IMR-90 (cell line): ENCODE measurements around the gene URM1. TPM values are rescaled to one million over a fixed set of nuclear protein-coding genes. Genes with fewer than 3 reads are reported as not detected.

ENCODE experiments used
- ATAC-seq: fragments of 200-7000 bp; cut with Tn5 transposase; 2 replicates; pipeline ENCODE4 v1.9.1; 2020; ENCODE audit warnings: low read depth, mild to moderate bottlenecking, moderate library complexity
- BruUV-seq: library from RNA; stranded (reverse); fragments of 400-500 nt; replicated peaks from 2 replicates; lab custom pipeline; 2021; lab: Mats Ljungman, UMichigan
- CTCF ChIA-PET: fragments of 300-600 bp; formaldehyde crosslinking; extraction: SDS; loops from one replicate; lab custom pipeline; 2021; ENCODE audit warnings: antibody characterized with exemption; lab: Yijun Ruan, JAX
- POLR2A ChIA-PET: fragments of 300-600 bp; sonication (Branson Sonifier 250); formaldehyde crosslinking; loops from one replicate; lab custom pipeline; 2022; ENCODE audit warnings: antibody characterized with exemption; ENCODE audit not compliant: unreplicated experiment; lab: Charles Lee
- DNase-seq: peaks from one replicate; pipeline ENCODE4 v3.0.0; 2013
- H2AFZ ChIP-seq: replicated peaks from 2 replicates; pipeline ENCODE3; 2013; ENCODE audit warnings: low read length, mild to moderate bottlenecking; ENCODE audit not compliant: poor library complexity
- H2AK5ac ChIP-seq: 2 replicates; pipeline ENCODE4 v1.6.1; 2013; ENCODE audit warnings: low read depth, low read length, inconsistent platforms
- H2AK9ac ChIP-seq: replicated peaks from 2 replicates; pipeline ENCODE3; 2013; ENCODE audit warnings: mild to moderate bottlenecking, low read depth, low read length, moderate library complexity; ENCODE audit not compliant: poor library complexity
- H2BK120ac ChIP-seq: 2 replicates; pipeline ENCODE4 v1.6.1; 2013; ENCODE audit warnings: low read depth, low read length, inconsistent platforms
- H2BK15ac ChIP-seq: 3 replicates; pipeline ENCODE4 v1.6.1; 2013; ENCODE audit warnings: low read depth, low read length, inconsistent platforms
- H2BK20ac ChIP-seq: 2 replicates; pipeline ENCODE4 v1.6.1; 2013; ENCODE audit warnings: low read depth, mild to moderate bottlenecking, inconsistent platforms, low read length, moderate library complexity
- H2BK5ac ChIP-seq: 2 replicates; pipeline ENCODE4 v1.6.1; 2013; ENCODE audit warnings: mild to moderate bottlenecking, low read depth, low read length, inconsistent platforms; ENCODE audit not compliant: poor library complexity, severe bottlenecking
- H3K14ac ChIP-seq: replicated peaks from 2 replicates; pipeline ENCODE4 v1.6.1; 2013; ENCODE audit warnings: low read depth, low read length, inconsistent platforms
- H3K18ac ChIP-seq: 2 replicates; pipeline ENCODE4 v1.6.1; 2013; ENCODE audit warnings: low read depth, low read length, control low read depth
- H3K23ac ChIP-seq: 2 replicates; pipeline ENCODE4 v1.6.1; 2013; ENCODE audit warnings: low read depth, low read length, inconsistent platforms
- H3K27ac ChIP-seq: 2 replicates; pipeline ENCODE4 v1.5.1; 2013; ENCODE audit warnings: mild to moderate bottlenecking, control low read depth, low read length; ENCODE audit not compliant: insufficient read depth
- H3K27me3 ChIP-seq: 2 replicates; pipeline ENCODE4 v1.6.1; 2013; ENCODE audit warnings: low read length; ENCODE audit not compliant: control insufficient read depth, insufficient read depth
- H3K36me3 ChIP-seq: 2 replicates; pipeline ENCODE4 v1.6.1; 2013; ENCODE audit warnings: low read length, mixed read lengths; ENCODE audit not compliant: control insufficient read depth, insufficient read depth
- H3K4ac ChIP-seq: 2 replicates; pipeline ENCODE4 v1.6.1; 2013; ENCODE audit warnings: low read depth, low read length, inconsistent platforms
- H3K4me1 ChIP-seq: 2 replicates; pipeline ENCODE4 v1.6.1; 2013; ENCODE audit warnings: low read length, mixed read lengths; ENCODE audit not compliant: control insufficient read depth, insufficient read depth
- H3K4me2 ChIP-seq: 2 replicates; pipeline ENCODE4 v1.6.1; 2013; ENCODE audit warnings: low read depth, mild to moderate bottlenecking, control low read depth, low read length, moderate library complexity
- H3K4me3 ChIP-seq: 2 replicates; pipeline ENCODE4 v1.5.1; 2013; ENCODE audit warnings: low read depth, mild to moderate bottlenecking, control low read depth, low read length, moderate library complexity; ENCODE audit not compliant: insufficient read depth
- H3K56ac ChIP-seq: 2 replicates; pipeline ENCODE4 v1.6.1; 2013; ENCODE audit warnings: low read length, inconsistent platforms; ENCODE audit not compliant: insufficient read depth; ENCODE audit errors: extremely low read depth
- H3K79me1 ChIP-seq, 2 experiments: 2 replicates each; pipeline ENCODE4 v1.6.1; 2013; ENCODE audit warnings: low read length in 2 of 2, inconsistent platforms in 1 of 2, low read depth in 1 of 2
- H3K9ac ChIP-seq: 2 replicates; pipeline ENCODE4 v1.6.1; 2013; ENCODE audit warnings: low read depth, low read length, control low read depth
- H3K9me1 ChIP-seq: 2 replicates; pipeline ENCODE4 v1.6.1; 2013; ENCODE audit warnings: low read length, inconsistent platforms; ENCODE audit not compliant: insufficient read depth
- H3K9me3 ChIP-seq: 2 replicates; pipeline ENCODE4 v1.6.1; 2013; ENCODE audit warnings: low read length; ENCODE audit not compliant: control insufficient read depth, insufficient read depth
- H4K20me1 ChIP-seq: 2 replicates; pipeline ENCODE4 v1.6.1; 2013; ENCODE audit warnings: low read length, inconsistent platforms; ENCODE audit not compliant: insufficient read depth
- H4K5ac ChIP-seq: 2 replicates; pipeline ENCODE4 v1.6.1; 2013; ENCODE audit warnings: mild to moderate bottlenecking, low read depth, low read length, control low read depth
- H4K8ac ChIP-seq, 2 experiments: 2 replicates each; pipeline ENCODE4 v1.6.1; 2013; ENCODE audit warnings: low read depth in 2 of 2, low read length in 2 of 2, control low read depth in 1 of 2, inconsistent platforms in 1 of 2
- H4K91ac ChIP-seq: 2 replicates; pipeline ENCODE4 v1.6.1; 2013; ENCODE audit warnings: low read depth, low read length, inconsistent platforms; ENCODE audit not compliant: insufficient read depth
- BHLHE40 ChIP-seq: fragments of 150-350 bp; IDR thresholded peaks from 2 replicates; pipeline ENCODE4 v1.6.1; 2016; ENCODE audit warnings: mild to moderate bottlenecking, low read depth, low read length
- CEBPB ChIP-seq: IDR thresholded peaks from 2 replicates; pipeline ENCODE4 v1.6.1; 2012; ENCODE audit warnings: low read depth, low read length, improper control_type of control experiment
- CHD1 ChIP-seq: IDR thresholded peaks from 2 replicates; pipeline ENCODE4 v1.6.1; 2012; ENCODE audit warnings: low read depth, low read length, improper control_type of control experiment
- CTCF ChIP-seq: conservative IDR thresholded peaks from 2 replicates; pipeline ENCODE4 v1.5.1; 2012; ENCODE audit warnings: mild to moderate bottlenecking, low read depth, low read length, improper control_type of control experiment
- POLR2A ChIP-seq: IDR thresholded peaks from 2 replicates; pipeline ENCODE4 v1.6.1; 2012; ENCODE audit warnings: mild to moderate bottlenecking, low read depth, low read length
- RAD21 ChIP-seq: IDR thresholded peaks from 2 replicates; pipeline ENCODE4 v1.6.1; 2012; ENCODE audit warnings: low read length, improper control_type of control experiment
- RCOR1 ChIP-seq: IDR thresholded peaks from 2 replicates; pipeline ENCODE4 v1.6.1; 2012; ENCODE audit warnings: mild to moderate bottlenecking, low read length, improper control_type of control experiment; ENCODE audit not compliant: insufficient replicate concordance
- RFX5 ChIP-seq: IDR thresholded peaks from 2 replicates; pipeline ENCODE4 v1.8.0; 2012; ENCODE audit warnings: low read depth, mild to moderate bottlenecking, low read length, moderate library complexity
- whole genome bisulfite sequencing, 2 experiments: methylation state at CpG; one replicate each; pipeline versions ENCODE4 v1.1.5 to v1.1.7; 2013; ENCODE audit warnings: missing lambda C conversion rate in 2 of 2; ENCODE audit not compliant: insufficient read length in 1 of 2; ENCODE audit errors: extremely low coverage in 2 of 2; 5-methylcytosine and 5-hydroxymethylcytosine counted together
- dilution Hi-C: fragments of 300-500 bp; cut with HindIII; formaldehyde crosslinking; loops from one replicate; pipeline ENCODE4 v1.14.3; 2018; ENCODE audit warnings: low sequenced_read_pairs; ENCODE audit not compliant: unreplicated experiment
- in situ Hi-C: fragments of 300-500 bp; cut with MboI; formaldehyde crosslinking; loops from 3 replicates; pipeline ENCODE4 v1.14.3; 2019; ENCODE audit warnings: low sequenced_read_pairs, inconsistent platforms, mixed read lengths
- intact Hi-C: fragments of 100-400 bp; cut with micrococcal nuclease; formaldehyde crosslinking; loops from 2 replicates; pipeline ENCODE4 v1.10.0; 2022
- polyA plus RNA-seq, 3 experiments: library from polyadenylated mRNA; depleted of rRNA; stranded (reverse); fragments of >200 nt; gene quantifications; 2 replicates each; pipeline ENCODE4 v1.2.3, GENCODE V29; 2012; ENCODE audit warnings: low replicate concordance in 1 of 3
- total RNA-seq: library from RNA; depleted of rRNA; stranded (reverse); fragments of >200 nt; gene quantifications from 2 replicates; pipeline ENCODE4 v1.2.3, GENCODE V29; 2012
- TF ChIP-seq, protein P1 (sequence below): fragments of 150-350 bp; IDR thresholded peaks from 2 replicates; pipeline ENCODE4 v1.6.1; 2017; ENCODE audit warnings: mild to moderate bottlenecking, antibody characterized with exemption, low read length, low read depth

The URM1 gene
- total and polyA plus RNA-seq, 2 of the 4 experiments (the other 2 are of a cell fraction) = 33.2 to 66.9 TPM

- in situ Hi-C loops = no loop called here
- Histone ChIP-seq H4K8ac (no peak overlapping the region), H3K9me3 (no peaks in the 10 kb centered on the region), H3K4ac (no peak overlapping the region), H2AFZ (no peak overlapping the region), H3K4me3 (no peak overlapping the region), H3K9ac (no peak overlapping the region), H3K4me1 (no peaks in the 10 kb centered on the region), H4K20me1 (no peaks in the 10 kb centered on the region; the same call in none of the 2 replicates), H3K36me3 (peaks cover 25% of the 10 kb centered on the region), H3K4me2 (no peak overlapping the region), H2BK5ac (no peak overlapping the region), H2AK9ac (no peak overlapping the region), H3K27me3 (peaks cover 11% of the 10 kb centered on the region), H2BK20ac (no peak overlapping the region), H2AK5ac (no peak overlapping the region), H3K27ac (no peak overlapping the region), H4K5ac (no peak overlapping the region), H3K14ac (no peak overlapping the region), H3K23ac (no peak overlapping the region), H2BK120ac (no peak overlapping the region), H4K91ac (no peak overlapping the region), H3K18ac (no peak overlapping the region), H3K56ac (no peak overlapping the region), H3K79me1 (no peaks in the 10 kb centered on the region), H3K9me1 (no peaks in the 10 kb centered on the region), H2BK15ac (no peak overlapping the region)
- ATAC-seq (no peak), DNase-seq (no peak)
- no peak for TF ChIP-seq POLR2A
- TF ChIP-seq BHLHE40 = no peak
- no peak for TF ChIP-seq RAD21
- no peak for TF ChIP-seq CHD1
- TF ChIP-seq, protein P1, sequence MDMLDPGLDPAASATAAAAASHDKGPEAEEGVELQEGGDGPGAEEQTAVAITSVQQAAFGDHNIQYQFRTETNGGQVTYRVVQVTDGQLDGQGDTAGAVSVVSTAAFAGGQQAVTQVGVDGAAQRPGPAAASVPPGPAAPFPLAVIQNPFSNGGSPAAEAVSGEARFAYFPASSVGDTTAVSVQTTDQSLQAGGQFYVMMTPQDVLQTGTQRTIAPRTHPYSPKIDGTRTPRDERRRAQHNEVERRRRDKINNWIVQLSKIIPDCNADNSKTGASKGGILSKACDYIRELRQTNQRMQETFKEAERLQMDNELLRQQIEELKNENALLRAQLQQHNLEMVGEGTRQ = no peak
- no peak for TF ChIP-seq RFX5
- no peak for TF ChIP-seq CTCF
- TF ChIP-seq RCOR1 = no peak
- no peak for TF ChIP-seq CEBPB
- dilution Hi-C loops = no loop called here
- CTCF ChIA-PET = no interaction called here
- WGBS, 2 experiments = 73% methylated on average over 44 of the region's 88 CpGs; no CpG with 5 or more reads in 1 of the 2 experiments
- intact Hi-C loops = no loop called here
- POLR2A ChIA-PET = no interaction called here
- no TSS peak for BruUV-seq
Measured at GRCh38 chr9:128392302-128393144, 21.3 kb downstream of the URM1 start.
